ENCODE measurements around the gene USH2A.
A peak's percentile ranks its signal among the peaks of the same experiment; 100 is the strongest.

DNA sequence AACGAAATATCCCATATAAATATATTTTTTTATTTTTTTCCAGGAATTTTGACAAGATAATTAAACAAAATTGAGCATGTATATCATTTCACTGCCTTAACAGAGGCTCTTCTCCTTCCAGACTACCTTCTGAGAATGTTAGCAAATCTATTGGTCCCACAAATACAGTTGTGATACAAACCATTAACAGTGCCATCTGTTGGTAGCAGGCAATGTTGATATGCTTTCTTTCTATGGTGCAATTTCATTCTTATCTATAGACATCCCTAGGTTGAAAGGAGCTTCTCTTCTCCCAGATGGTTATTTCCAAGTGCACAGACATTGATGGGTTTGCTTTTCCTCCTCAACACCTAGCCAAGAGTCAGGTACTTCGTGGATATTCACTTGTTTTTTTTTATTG, 303.6 kb downstream of the USH2A start:
- TF ChIP-seq, protein P1, sequence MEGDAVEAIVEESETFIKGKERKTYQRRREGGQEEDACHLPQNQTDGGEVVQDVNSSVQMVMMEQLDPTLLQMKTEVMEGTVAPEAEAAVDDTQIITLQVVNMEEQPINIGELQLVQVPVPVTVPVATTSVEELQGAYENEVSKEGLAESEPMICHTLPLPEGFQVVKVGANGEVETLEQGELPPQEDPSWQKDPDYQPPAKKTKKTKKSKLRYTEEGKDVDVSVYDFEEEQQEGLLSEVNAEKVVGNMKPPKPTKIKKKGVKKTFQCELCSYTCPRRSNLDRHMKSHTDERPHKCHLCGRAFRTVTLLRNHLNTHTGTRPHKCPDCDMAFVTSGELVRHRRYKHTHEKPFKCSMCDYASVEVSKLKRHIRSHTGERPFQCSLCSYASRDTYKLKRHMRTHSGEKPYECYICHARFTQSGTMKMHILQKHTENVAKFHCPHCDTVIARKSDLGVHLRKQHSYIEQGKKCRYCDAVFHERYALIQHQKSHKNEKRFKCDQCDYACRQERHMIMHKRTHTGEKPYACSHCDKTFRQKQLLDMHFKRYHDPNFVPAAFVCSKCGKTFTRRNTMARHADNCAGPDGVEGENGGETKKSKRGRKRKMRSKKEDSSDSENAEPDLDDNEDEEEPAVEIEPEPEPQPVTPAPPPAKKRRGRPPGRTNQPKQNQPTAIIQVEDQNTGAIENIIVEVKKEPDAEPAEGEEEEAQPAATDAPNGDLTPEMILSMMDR (conservative IDR thresholded peaks at IDR 0.05; ENCODE audit: low read depth, low read length): peak; percentile 69
- no peak for TF ChIP-seq EZH2 (IDR thresholded peaks at IDR 0.05; ENCODE audit: borderline replicate concordance, low read depth, low read length, poor library complexity, severe bottlenecking)

Data from A673 (cell line).